ENCODE data around the gene SIGLEC12. TPM values are rescaled to one million over a fixed set of nuclear protein-coding genes. Genes with fewer than 3 reads are reported as not detected.
"Not testable (repeated sequence)": the region's sequence is repeated elsewhere in the genome, so short reads cannot be mapped to it uniquely, and the experiment has no call there.

Gene SIGLEC12
- total RNA-seq, 1 donor from 2014 or later: not detected

DNA sequence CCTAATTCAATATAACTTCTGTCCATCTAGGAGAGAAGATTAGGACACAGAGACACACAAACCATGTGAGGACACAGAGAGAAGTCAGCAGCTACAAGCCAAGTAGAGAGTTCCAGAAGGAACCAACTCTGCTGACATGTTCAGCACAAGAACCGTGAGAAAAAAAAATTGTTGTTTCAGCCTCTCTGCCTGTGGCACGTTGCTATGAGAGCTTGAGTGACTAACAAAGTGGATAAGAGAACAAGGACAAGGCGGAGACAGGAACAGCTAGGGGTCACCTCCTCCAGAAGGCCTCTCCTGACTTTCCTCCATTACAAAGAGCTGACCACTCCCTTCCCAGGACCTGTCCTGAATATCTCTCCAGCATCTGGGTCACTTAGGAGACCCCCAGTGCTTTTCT is 5.6 kb upstream of the SIGLEC12 start:
- peak; percentile 15 for DNase-seq (ENCODE audit: extremely low spot score, unreplicated experiment)
- H3K27ac Mint-ChIP-seq (ENCODE audit: unreplicated experiment): no peak overlapping the region
- no peaks in the 10 kb centered on the region for H3K27me3 Mint-ChIP-seq (ENCODE audit: unreplicated experiment)
- TF ChIP-seq, protein P1, sequence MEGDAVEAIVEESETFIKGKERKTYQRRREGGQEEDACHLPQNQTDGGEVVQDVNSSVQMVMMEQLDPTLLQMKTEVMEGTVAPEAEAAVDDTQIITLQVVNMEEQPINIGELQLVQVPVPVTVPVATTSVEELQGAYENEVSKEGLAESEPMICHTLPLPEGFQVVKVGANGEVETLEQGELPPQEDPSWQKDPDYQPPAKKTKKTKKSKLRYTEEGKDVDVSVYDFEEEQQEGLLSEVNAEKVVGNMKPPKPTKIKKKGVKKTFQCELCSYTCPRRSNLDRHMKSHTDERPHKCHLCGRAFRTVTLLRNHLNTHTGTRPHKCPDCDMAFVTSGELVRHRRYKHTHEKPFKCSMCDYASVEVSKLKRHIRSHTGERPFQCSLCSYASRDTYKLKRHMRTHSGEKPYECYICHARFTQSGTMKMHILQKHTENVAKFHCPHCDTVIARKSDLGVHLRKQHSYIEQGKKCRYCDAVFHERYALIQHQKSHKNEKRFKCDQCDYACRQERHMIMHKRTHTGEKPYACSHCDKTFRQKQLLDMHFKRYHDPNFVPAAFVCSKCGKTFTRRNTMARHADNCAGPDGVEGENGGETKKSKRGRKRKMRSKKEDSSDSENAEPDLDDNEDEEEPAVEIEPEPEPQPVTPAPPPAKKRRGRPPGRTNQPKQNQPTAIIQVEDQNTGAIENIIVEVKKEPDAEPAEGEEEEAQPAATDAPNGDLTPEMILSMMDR (IDR thresholded peaks at IDR 0.05): no peak
- no peaks in the 10 kb centered on the region for H3K4me1 Mint-ChIP-seq (ENCODE audit: unreplicated experiment)
- peaks cover 16% of the 10 kb centered on the region for H3K9me3 Mint-ChIP-seq (ENCODE audit: unreplicated experiment)
- H3K4me3 Mint-ChIP-seq (ENCODE audit: unreplicated experiment): no peak overlapping the region
- H3K36me3 Mint-ChIP-seq (ENCODE audit: unreplicated experiment): no peaks in the 10 kb centered on the region

DNA sequence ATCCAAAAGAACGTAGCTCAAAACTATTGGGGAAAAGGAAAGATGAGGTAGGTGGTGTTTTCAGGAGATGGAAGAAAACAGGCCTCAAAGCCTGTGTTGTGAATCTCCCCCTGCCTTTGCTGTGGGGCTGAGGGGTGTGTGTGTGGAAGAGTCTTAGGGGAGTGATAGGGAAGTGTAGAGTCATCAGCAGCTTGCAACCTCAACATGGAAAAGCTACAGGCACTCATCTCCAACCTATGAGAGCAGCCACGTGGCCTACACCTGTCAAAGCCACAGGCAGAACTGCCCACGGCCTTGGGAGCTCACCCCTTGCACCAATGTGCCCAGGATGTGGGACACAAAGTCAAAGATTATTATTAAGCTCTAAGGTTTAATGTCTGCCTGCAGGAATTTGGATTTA is 4.3 kb upstream of the SIGLEC12 start:
- no peak overlapping the region for H3K4me3 Mint-ChIP-seq (ENCODE audit: unreplicated experiment)
- no peaks in the 10 kb centered on the region for H3K27me3 Mint-ChIP-seq (ENCODE audit: unreplicated experiment)
- no peaks in the 10 kb centered on the region for H3K4me1 Mint-ChIP-seq (ENCODE audit: unreplicated experiment)
- no peak overlapping the region for H3K27ac Mint-ChIP-seq (ENCODE audit: unreplicated experiment)
- peaks cover 22% of the 10 kb centered on the region for H3K9me3 Mint-ChIP-seq (ENCODE audit: unreplicated experiment)
- H3K36me3 Mint-ChIP-seq (ENCODE audit: unreplicated experiment): no peaks in the 10 kb centered on the region
- DNase-seq (ENCODE audit: extremely low spot score, unreplicated experiment): peak; percentile 54
- TF ChIP-seq, protein P1 (IDR thresholded peaks at IDR 0.05): no peak

DNA sequence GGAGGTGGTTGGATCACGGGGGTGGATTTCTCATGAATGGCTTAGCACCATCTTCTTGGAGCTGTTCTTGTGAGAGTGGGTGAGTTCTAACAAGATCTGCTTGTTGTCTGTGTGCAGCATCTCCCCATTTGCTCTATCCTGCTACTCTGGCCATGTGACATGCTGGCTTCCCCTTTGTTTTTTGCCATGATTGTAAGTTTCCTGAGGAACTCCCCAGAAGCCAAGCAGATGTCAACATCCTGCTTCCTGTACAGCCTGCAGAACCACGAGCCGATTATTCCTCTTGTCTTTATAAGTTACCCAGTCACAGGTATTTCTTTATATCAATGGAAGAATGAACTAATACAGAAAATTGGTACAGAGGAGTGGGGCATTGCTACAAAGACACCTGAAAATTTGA is 2.3 kb upstream of the SIGLEC12 start:
- Mint-ChIP-seq H3K36me3 (ENCODE audit: unreplicated experiment) (no peaks in the 10 kb centered on the region), H3K9me3 (ENCODE audit: unreplicated experiment) (peaks cover 22% of the 10 kb centered on the region), H3K4me3 (ENCODE audit: unreplicated experiment) (no peak overlapping the region), H3K4me1 (ENCODE audit: unreplicated experiment) (no peaks in the 10 kb centered on the region), H3K27me3 (ENCODE audit: unreplicated experiment) (no peaks in the 10 kb centered on the region), H3K27ac (ENCODE audit: unreplicated experiment) (no peak overlapping the region)
- TF ChIP-seq, protein P1 (IDR thresholded peaks at IDR 0.05): no peak
- DNase-seq (ENCODE audit: extremely low spot score, unreplicated experiment): peak; percentile 17

DNA sequence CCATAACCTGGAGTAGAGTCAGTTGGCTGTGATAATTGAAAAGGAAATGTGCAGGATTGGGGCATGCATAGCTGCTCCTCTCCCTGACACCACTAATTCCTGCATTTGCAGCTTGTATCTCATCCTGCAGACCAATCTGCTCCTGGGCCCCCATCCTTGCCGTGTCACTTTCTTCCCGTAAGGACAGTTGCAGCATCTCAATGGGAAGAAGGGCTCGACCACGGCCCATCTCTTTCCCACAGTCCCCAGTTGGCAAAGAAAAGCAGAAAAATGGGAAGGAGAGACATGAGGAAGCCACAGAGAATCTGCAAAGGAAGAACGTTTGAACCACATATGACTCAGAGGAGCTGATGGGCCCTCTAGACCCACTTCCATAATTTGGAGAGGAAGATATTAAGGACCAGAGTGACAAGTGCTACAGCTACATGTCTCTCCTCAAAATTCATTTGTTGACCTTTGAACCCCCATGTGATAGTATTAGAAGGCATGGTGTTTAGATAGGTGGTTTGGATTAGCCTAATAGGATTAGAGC is 1.8 kb upstream of the SIGLEC12 start:
- no peaks in the 10 kb centered on the region for H3K36me3 Mint-ChIP-seq (ENCODE audit: unreplicated experiment)
- H3K4me3 Mint-ChIP-seq (ENCODE audit: unreplicated experiment): no peak overlapping the region
- H3K4me1 Mint-ChIP-seq (ENCODE audit: unreplicated experiment): no peaks in the 10 kb centered on the region
- peaks cover 22% of the 10 kb centered on the region for H3K9me3 Mint-ChIP-seq (ENCODE audit: unreplicated experiment)
- H3K27ac Mint-ChIP-seq (ENCODE audit: unreplicated experiment): no peak overlapping the region
- peak; percentile 56 for DNase-seq (ENCODE audit: extremely low spot score, unreplicated experiment)
- no peaks in the 10 kb centered on the region for H3K27me3 Mint-ChIP-seq (ENCODE audit: unreplicated experiment)
- TF ChIP-seq, protein P1 (IDR thresholded peaks at IDR 0.05): no peak

DNA sequence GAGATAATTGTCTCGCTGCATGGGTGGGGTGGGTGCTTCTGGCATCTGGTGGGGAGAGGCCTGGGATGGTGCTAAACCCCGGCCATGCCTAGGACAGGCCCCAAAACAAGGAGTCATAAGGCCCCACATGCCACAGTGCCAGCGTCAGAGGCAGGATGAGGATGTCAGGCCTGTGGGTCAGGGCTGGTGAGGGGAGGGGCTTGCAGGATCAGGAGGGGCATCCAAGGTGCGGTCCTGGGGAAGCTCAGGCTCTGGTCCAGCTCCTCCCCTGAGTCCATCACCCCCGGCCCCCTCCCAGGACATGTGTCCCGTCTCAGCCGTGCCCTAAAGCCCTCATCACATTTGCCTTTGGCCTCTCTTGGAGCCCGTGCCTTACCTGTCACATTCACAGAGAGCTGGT is 669 bp downstream of the SIGLEC12 start:
- H3K4me1 Mint-ChIP-seq (ENCODE audit: unreplicated experiment); H3K27me3 Mint-ChIP-seq (ENCODE audit: unreplicated experiment); H3K36me3 Mint-ChIP-seq (ENCODE audit: unreplicated experiment); H3K4me3 Mint-ChIP-seq (ENCODE audit: unreplicated experiment); H3K27ac Mint-ChIP-seq (ENCODE audit: unreplicated experiment): not testable (repeated sequence)
- peaks cover 22% of the 10 kb centered on the region for H3K9me3 Mint-ChIP-seq (ENCODE audit: unreplicated experiment)
- peak; percentile 53 for DNase-seq (ENCODE audit: extremely low spot score, unreplicated experiment)

DNA sequence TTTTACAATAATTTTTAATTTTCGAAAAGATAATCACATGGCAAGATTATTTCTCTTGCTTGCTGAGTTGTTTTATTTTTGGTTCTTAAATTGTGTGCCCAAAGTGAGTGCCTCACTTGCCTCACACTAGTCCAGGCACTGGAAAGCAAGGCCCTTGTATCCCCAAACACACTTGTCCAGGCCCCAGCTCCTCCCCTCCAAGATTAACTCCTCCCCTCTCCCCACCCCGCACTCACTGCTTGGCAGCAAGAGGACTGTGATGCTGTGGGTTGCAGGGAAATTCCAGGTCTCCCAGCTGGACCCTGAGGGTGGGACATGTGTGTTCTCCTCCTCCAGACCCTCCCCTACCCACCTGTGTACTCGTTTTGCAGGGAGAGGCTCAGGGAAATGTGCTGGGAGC is 3.9 kb downstream of the SIGLEC12 start:
- no peaks in the 10 kb centered on the region for H3K4me1 Mint-ChIP-seq (ENCODE audit: unreplicated experiment)
- DNase-seq (ENCODE audit: extremely low spot score, unreplicated experiment): no peak
- H3K27me3 Mint-ChIP-seq (ENCODE audit: unreplicated experiment): no peaks in the 10 kb centered on the region
- no peak overlapping the region for H3K4me3 Mint-ChIP-seq (ENCODE audit: unreplicated experiment)
- H3K9me3 Mint-ChIP-seq (ENCODE audit: unreplicated experiment): peaks cover 25% of the 10 kb centered on the region
- H3K27ac Mint-ChIP-seq (ENCODE audit: unreplicated experiment): no peak overlapping the region
- no peaks in the 10 kb centered on the region for H3K36me3 Mint-ChIP-seq (ENCODE audit: unreplicated experiment)
- TF ChIP-seq, protein P1 (IDR thresholded peaks at IDR 0.05): no peak
